ENCODE data around the gene TMEM258.

TMEM258 gene

GRCh38 chr11:61778920-61779650 is 13.3 kb downstream of the TMEM258 start:
- no peak for TF ChIP-seq CTCF (IDR thresholded peaks at IDR 0.05; ENCODE audit: low read depth, low read length)
- no peak for DNase-seq (ENCODE audit: extremely low read depth, low read depth)

- no peak for TF ChIP-seq CTCF (IDR thresholded peaks at IDR 0.05; ENCODE audit: low read depth, low read length)
- DNase-seq (ENCODE audit: extremely low read depth, low read depth): no peak
These were observed 14.0 kb downstream of the TMEM258 start for GRCh38 chr11:61778357-61778886.

- DNase-seq (ENCODE audit: extremely low read depth, low read depth): no peak
These were observed 14.9 kb downstream of the TMEM258 start for GRCh38 chr11:61777234-61778090.

GRCh38 chr11:61776561-61777075 is 15.8 kb downstream of the TMEM258 start:
- DNase-seq (ENCODE audit: extremely low read depth, low read depth): peak; percentile 8
- peak; percentile 74 for TF ChIP-seq CTCF (IDR thresholded peaks at IDR 0.05; ENCODE audit: low read depth, low read length)

More at GRCh38 chr11:61777234-61778090, 14.9 kb downstream of the TMEM258 start:
- no peak; the same call in 1 of the 2 replicates for TF ChIP-seq CTCF (IDR thresholded peaks at IDR 0.05; ENCODE audit: low read depth, low read length)

- DNase-seq (ENCODE audit: extremely low read depth, low read depth): no peak
- no peak for TF ChIP-seq CTCF (IDR thresholded peaks at IDR 0.05; ENCODE audit: low read depth, low read length)
These were observed 16.5 kb downstream of the TMEM258 start for GRCh38 chr11:61775606-61776554.

GRCh38 chr11:61775106-61775505 is 17.3 kb downstream of the TMEM258 start:
- TF ChIP-seq CTCF (IDR thresholded peaks at IDR 0.05; ENCODE audit: low read depth, low read length): no peak
- DNase-seq (ENCODE audit: extremely low read depth, low read depth): no peak
